GM19099 (cell line): ENCODE measurements around the gene KIAA1191.

ENCODE experiments used
- POLR2A ChIP-seq: IDR thresholded peaks from 3 replicates; pipeline ENCODE4 v1.6.1; 2011; ENCODE audit warnings: low read depth; ENCODE audit not compliant: insufficient read length; ENCODE audit errors: extremely low read depth

KIAA1191 gene

GRCh38 chr5:176394881-176395675 is 33.5 kb upstream of the KIAA1191 start:
- TF ChIP-seq POLR2A: no peak

GRCh38 chr5:176394096-176394495 is 32.5 kb upstream of the KIAA1191 start:
- no peak for TF ChIP-seq POLR2A

GRCh38 chr5:176392526-176392925 is 31.0 kb upstream of the KIAA1191 start:
- no peak for TF ChIP-seq POLR2A

GRCh38 chr5:176391999-176392398 is 30.4 kb upstream of the KIAA1191 start:
- TF ChIP-seq POLR2A: no peak

GRCh38 chr5:176391479-176391878 is 29.9 kb upstream of the KIAA1191 start:
- no peak for TF ChIP-seq POLR2A

- TF ChIP-seq POLR2A: peak; percentile 86
Measured at GRCh38 chr5:176389135-176390123, 27.9 kb upstream of the KIAA1191 start.

- peak; percentile 78 for TF ChIP-seq POLR2A
Measured at GRCh38 chr5:176388444-176389134, 27.0 kb upstream of the KIAA1191 start, which contains the start of the genes HIGD2A and NOP16. Gene HIGD2A, plus strand, starts transcription at chr5:176388751. Its CDS starts 69 bp downstream, at chr5:176388820. Gene NOP16, minus strand, starts transcription at chr5:176388598. Its CDS starts 59 bp downstream, at chr5:176388539.

- TF ChIP-seq POLR2A: no peak
Measured at GRCh38 chr5:176388003-176388443, 26.5 kb upstream of the KIAA1191 start.

GRCh38 chr5:176387384-176387925 is 25.9 kb upstream of the KIAA1191 start:
- no peak for TF ChIP-seq POLR2A

- TF ChIP-seq POLR2A: no peak
Measured at GRCh38 chr5:176386491-176386890, 24.9 kb upstream of the KIAA1191 start.

- TF ChIP-seq POLR2A: no peak
Measured at GRCh38 chr5:176384991-176385390, 23.4 kb upstream of the KIAA1191 start.

- TF ChIP-seq POLR2A: no peak
Measured at GRCh38 chr5:176384366-176384930, 22.9 kb upstream of the KIAA1191 start.

- no peak for TF ChIP-seq POLR2A
Measured at GRCh38 chr5:176383961-176384360, 22.4 kb upstream of the KIAA1191 start.

GRCh38 chr5:176383248-176383905 is 21.8 kb upstream of the KIAA1191 start:
- TF ChIP-seq POLR2A: no peak
